Ovary (tissue), 3 donors: ENCODE data around the gene SYTL3.

ENCODE experiments used
- CTCF ChIP-seq, 3 donors: fragments of 450-650 bp in 2 of 3; fragments of 200-600 bp in 1 of 3; IDR thresholded peaks; one replicate each; pipeline versions ENCODE4 v1.5.1 to v1.8.0; 2016 to 2022; ENCODE audit warnings: antibody characterized with exemption in 3 of 3, mild to moderate bottlenecking in 1 of 3
- EP300 ChIP-seq: sonication (generic); formaldehyde crosslinking; IDR thresholded peaks from one replicate; pipeline ENCODE4 v1.6.1; 2017; ENCODE audit warnings: antibody characterized with exemption
- POLR2A ChIP-seq: fragments of 450-650 bp; IDR thresholded peaks from one replicate; pipeline ENCODE4 v1.6.1; 2017; ENCODE audit warnings: antibody characterized with exemption, mild to moderate bottlenecking, moderate library complexity
- donor health status: DM: no; HTN: no; CAD: no.

DNA sequence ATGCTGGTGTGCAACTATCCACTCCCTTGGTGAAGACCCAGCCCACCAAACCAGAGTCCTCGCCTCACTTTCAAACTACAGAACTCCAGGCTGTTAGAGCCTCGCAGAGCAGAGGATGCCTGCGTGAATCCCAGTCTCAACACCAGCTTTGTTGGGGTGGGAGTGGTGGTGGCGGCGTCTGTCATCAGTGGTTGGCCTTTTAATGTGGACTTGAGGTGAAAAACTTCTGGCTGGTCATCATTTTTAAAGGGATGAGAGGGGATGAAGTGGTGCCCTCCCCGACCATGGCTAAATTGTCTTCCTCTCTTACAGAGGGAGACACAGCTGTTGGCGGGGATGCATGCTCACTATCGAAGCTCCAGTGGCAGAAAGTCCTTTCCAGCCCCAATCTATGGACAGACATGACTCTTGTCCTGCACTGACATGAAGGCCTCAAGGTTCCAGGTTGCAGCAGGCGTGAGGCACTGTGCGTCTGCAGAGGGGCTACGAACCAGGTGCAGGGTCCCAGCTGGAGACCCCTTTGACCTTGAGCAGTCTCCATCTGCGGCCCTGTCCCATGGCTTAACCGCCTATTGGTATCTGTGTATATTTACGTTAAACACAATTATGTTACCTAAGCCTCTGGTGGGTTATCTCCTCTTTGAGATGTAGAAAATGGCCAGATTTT is 114.5 kb downstream of the SYTL3 start:
- TF ChIP-seq CTCF (IDR thresholded peaks at IDR 0.05) (no peak), EP300 (no peak), POLR2A (no peak)
